Testis (tissue), 3 donors: ENCODE measurements around the gene CCR7. TPM values are rescaled to one million over a fixed set of nuclear protein-coding genes. Genes with fewer than 3 reads are reported as not detected.

Source experiments
- DNase-seq: peaks from one replicate; pipeline ENCODE4 v3.0.0-alpha.2; 2019
- H3K27ac ChIP-seq, 2 donors: fragments of 200-600 bp; sonication (generic); one replicate each; pipeline ENCODE4 v1.5.1; 2019
- H3K27me3 ChIP-seq: fragments of 200-600 bp; sonication (generic); one replicate; pipeline ENCODE4 v1.5.1; 2019
- H3K36me3 ChIP-seq: fragments of 200-600 bp; sonication (generic); one replicate; pipeline ENCODE4 v1.5.1; 2017; ENCODE audit warnings: low read depth; ENCODE audit errors: missing control alignments
- H3K4me1 ChIP-seq: fragments of 200-600 bp; sonication (generic); one replicate; pipeline ENCODE4 v1.5.1; 2019
- H3K4me3 ChIP-seq, 2 donors: fragments of 200-600 bp; sonication (generic); one replicate each; pipeline ENCODE4 v1.5.1; 2017 to 2019
- H3K9me3 ChIP-seq: fragments of 200-600 bp; sonication (generic); one replicate; pipeline ENCODE4 v1.5.1; 2017
- CTCF ChIP-seq, 3 experiments: fragments of 450-650 bp in 2 of 3; fragments of 200-600 bp in 1 of 3; sonication (generic) in 1 of 3; IDR thresholded peaks; one replicate each; pipeline ENCODE4 v1.5.1; 2016 to 2019; ENCODE audit warnings: antibody characterized with exemption in 3 of 3, mild to moderate bottlenecking in 2 of 3, moderate library complexity in 1 of 3
- POLR2A ChIP-seq: fragments of 450-650 bp; IDR thresholded peaks from one replicate; pipeline ENCODE4 v1.6.1; 2017; ENCODE audit warnings: antibody characterized with exemption, mild to moderate bottlenecking, moderate library complexity
- WGBS, 2 donors: methylation state at CpG; one replicate each; pipeline ENCODE4 v1.1.5; 2018; 5-methylcytosine and 5-hydroxymethylcytosine counted together
- intact Hi-C: fragments of 100-400 bp; cut with DNase I; formaldehyde crosslinking; loops from one replicate; pipeline ENCODE4 v1.15.1; 2023; ENCODE audit warnings: low total_unique reads
- polyA plus RNA-seq: library from polyadenylated mRNA; stranded (reverse); fragments of 350-450 nt; fragmentation: Illumina TruSeq; extraction: RNeasy Lipid Tissue Mini Kit (QIAGEN cat#74804); gene quantifications from one replicate; pipeline ENCODE4 v1.2.3, GENCODE V29; 2014; ENCODE audit warnings: low read depth, low replicate concordance; ENCODE audit not compliant: insufficient read depth
- total RNA-seq, 2 donors: library from RNA; depleted of rRNA; stranded (reverse); fragments of >200 nt; gene quantifications; one replicate each; pipeline ENCODE4 v1.2.3, GENCODE V29; 2016

The CCR7 gene
- total and polyA plus RNA-seq, 3 donors from 2014 or later = 0.87 to 1.5 (median 1.3) TPM

GRCh38 chr17:40506786-40507185 lies 58.5 kb downstream of the CCR7 start:
- WGBS, 2 donors = 68 to 83% methylated on average over 5 of the region's 5 CpGs
- Histone ChIP-seq H3K27me3 (no peaks in the 10 kb centered on the region), H3K9me3 (no peaks in the 10 kb centered on the region), H3K36me3 (no peaks in the 10 kb centered on the region), H3K27ac (no peak overlapping the region), H3K4me1 (no peaks in the 10 kb centered on the region), H3K4me3 (no peak overlapping the region)
- TF ChIP-seq CTCF (IDR thresholded peaks at IDR 0.05) (no peak), POLR2A (no peak)
- DNase-seq = no peak
- intact Hi-C loops = no loop called here

Other genes starting within 250 kb of the CCR7 start
- 1 to 10 TPM; 2.1 to 2.6 TPM for gene GJD3, start 200.7 kb downstream of the CCR7 start, total RNA-seq
- gene GJD3, start 200.7 kb downstream of the CCR7 start, polyA plus RNA-seq = not detected
- 10 to 100 TPM; 65.0 to 94.9 TPM for gene TOP2A, start 147.6 kb downstream of the CCR7 start, total RNA-seq
- gene TOP2A, start 147.6 kb downstream of the CCR7 start, polyA plus RNA-seq = 75.3 TPM
- gene IGFBP4, start 122.0 kb downstream of the CCR7 start, total RNA-seq = 10 to 100 TPM; 67.9 to 76.7 TPM
- gene IGFBP4, start 122.0 kb downstream of the CCR7 start, polyA plus RNA-seq = 317 TPM
- gene TNS4, start 63.8 kb downstream of the CCR7 start, total RNA-seq = under 1 TPM; 0.12 to 0.16 TPM
- gene TNS4, start 63.8 kb downstream of the CCR7 start, polyA plus RNA-seq = 0.09 TPM
- gene SMARCE1, start 82.3 kb upstream of the CCR7 start, total RNA-seq = 10 to 100 TPM; 80.3 to 81.6 TPM
- gene SMARCE1, start 82.3 kb upstream of the CCR7 start, polyA plus RNA-seq = 86.4 TPM
- 1 to 10 TPM; 1.2 to 3.1 TPM for gene KRT222, start 99.7 kb upstream of the CCR7 start, total RNA-seq
- gene KRT222, start 99.7 kb upstream of the CCR7 start, polyA plus RNA-seq = 1.0 TPM
- under 1 TPM in 1 of 2 donors, not detected in 1; 0.12 TPM for gene KRT24, start 138.3 kb upstream of the CCR7 start, total RNA-seq
- gene KRT24, start 138.3 kb upstream of the CCR7 start, polyA plus RNA-seq = not detected
- gene KRT25, start 189.9 kb upstream of the CCR7 start, total RNA-seq = 1 to 10 TPM; 1.2 to 1.3 TPM
- 1.6 TPM for gene KRT25, start 189.9 kb upstream of the CCR7 start, polyA plus RNA-seq
- under 1 TPM; 0.62 to 0.79 TPM for gene KRT26, start 206.7 kb upstream of the CCR7 start, total RNA-seq
- 0.30 TPM for gene KRT26, start 206.7 kb upstream of the CCR7 start, polyA plus RNA-seq
- 1 to 10 TPM in 1 of 2 donors, under 1 TPM in 1; 0.87 to 1.4 TPM for gene KRT27, start 217.1 kb upstream of the CCR7 start, total RNA-seq
- gene KRT27, start 217.1 kb upstream of the CCR7 start, polyA plus RNA-seq = 0.58 TPM
- gene KRT28, start 234.5 kb upstream of the CCR7 start, total RNA-seq = under 1 TPM; 0.43 to 0.87 TPM
- gene KRT28, start 234.5 kb upstream of the CCR7 start, polyA plus RNA-seq = 0.37 TPM